CD4-positive, alpha-beta T cell treated with Interleukin-15 for 4 hours (primary cell): ENCODE measurements around the gene CENPT.

Experiments used
- DNase-seq: peaks from one replicate; pipeline ENCODE4 v3.0.0-alpha.2; 2020; ENCODE audit warnings: low spot score

CENPT gene, protein sequence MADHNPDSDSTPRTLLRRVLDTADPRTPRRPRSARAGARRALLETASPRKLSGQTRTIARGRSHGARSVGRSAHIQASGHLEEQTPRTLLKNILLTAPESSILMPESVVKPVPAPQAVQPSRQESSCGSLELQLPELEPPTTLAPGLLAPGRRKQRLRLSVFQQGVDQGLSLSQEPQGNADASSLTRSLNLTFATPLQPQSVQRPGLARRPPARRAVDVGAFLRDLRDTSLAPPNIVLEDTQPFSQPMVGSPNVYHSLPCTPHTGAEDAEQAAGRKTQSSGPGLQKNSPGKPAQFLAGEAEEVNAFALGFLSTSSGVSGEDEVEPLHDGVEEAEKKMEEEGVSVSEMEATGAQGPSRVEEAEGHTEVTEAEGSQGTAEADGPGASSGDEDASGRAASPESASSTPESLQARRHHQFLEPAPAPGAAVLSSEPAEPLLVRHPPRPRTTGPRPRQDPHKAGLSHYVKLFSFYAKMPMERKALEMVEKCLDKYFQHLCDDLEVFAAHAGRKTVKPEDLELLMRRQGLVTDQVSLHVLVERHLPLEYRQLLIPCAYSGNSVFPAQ

DNA sequence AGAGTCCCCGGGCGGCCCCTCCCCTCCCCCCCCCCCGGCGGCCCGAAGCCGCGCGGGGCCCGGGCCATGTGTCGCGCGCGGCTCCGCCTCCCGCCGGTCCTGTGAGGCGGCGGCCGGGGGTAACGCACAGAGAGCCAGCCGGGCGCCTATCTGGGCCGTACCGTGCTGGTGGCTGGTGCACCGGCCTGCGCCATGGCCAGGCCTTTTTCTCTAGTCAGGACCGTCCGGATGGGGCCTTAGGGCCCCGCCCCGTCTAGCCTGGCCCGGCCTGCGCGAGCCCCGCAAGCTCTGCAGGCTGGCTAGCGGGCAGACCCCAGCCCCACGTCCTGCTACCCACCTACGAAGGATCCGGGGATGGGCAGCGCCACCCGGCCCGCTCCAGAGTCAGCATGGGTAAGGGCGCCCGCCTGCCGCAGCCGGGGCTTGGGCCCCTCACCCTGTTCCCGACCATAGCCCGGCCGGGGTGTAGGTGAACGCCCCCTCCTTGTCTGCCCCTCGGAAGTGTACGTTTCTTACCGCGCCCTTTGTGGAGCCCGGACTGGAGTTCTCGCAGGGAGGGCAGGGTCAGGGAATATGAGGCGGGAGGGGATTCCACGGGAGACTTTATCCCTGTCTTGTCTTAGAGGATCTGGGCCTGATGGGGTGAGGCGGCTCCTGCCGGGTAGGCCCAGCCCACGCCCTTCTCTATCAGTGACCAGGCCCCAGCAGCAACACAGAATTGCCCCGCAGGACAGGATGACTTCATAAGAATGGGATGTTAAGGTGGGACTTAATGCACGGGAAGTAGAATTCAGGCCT lies at the start of gene CENPT:
TSS of gene CENPT (minus strand) at position 630 of the 798 bp plus-strand sequence. CDS start 13,834 bp downstream, outside the sequence.
- DNase-seq: peak; percentile 59

DNA sequence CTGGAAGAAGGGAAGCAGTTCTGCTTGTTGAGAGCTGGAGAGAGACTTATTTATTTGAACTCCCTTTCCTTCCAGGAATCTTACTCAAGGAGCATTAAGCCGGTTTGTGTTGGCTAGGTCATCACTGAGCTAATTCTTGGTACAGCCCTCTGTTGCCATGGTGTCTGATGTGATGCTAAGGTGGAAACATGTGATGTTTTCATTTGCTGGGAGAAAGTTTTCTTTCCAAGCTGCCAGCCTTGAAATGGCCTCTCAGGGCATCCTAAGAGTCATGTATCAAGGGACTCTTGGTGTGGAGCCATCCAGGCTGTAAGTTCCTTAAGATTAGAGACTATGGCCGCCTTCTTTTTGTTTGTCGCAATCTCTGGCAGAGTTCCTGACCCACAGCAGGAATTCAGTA lies 49.7 kb upstream of the CENPT start:
- no peak for DNase-seq

DNA sequence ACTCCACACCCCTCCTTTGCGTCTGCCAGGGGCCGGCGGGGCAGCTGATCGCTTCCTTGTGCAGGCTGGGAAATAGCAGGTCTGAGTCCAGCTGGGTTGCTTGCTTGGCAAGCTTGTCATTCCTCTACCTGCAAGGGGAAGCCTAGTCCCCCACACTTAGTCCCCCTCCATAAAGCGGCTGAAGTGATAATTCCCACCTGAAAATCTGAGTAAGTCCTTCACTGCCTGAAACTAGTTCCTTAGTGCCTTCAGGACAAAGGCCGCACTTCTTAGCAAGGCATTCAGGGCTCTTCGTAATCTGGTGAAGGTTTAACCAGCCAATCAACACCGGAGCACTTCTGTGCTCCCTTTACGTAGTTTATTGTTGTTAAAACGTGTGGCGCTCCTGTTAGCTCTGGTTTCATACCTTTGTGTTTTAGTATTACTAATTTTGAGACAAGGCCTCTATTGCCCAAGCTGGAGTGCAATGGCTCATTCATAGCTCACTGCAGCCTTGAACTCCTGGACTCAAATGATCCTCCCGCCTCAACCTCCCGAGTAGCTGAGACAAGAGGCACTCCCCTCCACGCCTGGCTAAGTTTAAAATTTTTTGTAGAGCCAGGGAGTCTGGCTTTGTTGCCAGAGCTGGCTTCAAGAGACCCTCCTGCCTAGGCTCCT lies 46.4 kb upstream of the CENPT start:
- DNase-seq: no peak

DNA sequence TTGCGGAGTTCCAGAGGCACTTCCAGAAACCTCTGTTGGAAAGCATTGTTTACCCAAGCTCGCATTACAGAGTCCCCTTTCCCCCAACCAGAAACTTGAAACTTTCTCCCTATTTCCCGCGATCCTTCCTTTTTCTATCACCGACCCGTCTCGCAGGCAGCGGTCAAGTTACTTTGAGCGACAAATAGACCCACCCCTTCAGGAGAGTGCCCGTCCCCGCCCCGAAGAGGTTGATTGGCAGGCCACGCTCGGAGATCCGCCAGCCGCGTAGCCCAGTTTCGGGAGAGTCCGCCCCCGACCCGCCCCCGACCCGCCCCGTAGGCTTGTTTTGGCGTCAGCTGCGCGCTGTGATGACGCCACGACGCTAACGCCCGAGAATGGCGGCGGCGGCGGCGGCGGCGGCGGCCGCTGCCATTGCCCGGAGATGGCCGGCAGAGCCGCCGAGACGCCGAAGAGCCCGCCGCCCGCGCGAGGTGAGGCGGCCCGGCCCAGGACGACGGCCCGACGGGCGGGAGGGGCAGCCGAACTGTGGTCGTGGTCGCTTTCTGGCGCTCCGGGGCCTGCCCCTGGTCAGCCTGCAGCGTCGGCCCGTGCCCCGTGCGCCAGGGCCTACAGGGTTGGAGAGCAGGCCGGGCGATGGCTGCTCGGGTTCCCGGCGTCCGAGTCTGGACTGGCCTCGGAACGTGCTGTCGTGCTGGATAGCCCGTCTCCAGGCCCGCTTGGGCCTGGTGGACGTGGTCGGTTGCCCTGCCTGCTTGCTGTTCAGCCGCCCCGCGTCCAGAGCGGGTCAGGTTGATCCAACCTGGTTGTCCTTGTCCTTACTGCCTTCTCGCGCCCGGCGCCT lies 45.6 kb upstream of the CENPT start, which contains the start of gene PSKH1:
TSS of gene PSKH1 (plus strand) at position 356 of the 844 bp plus-strand sequence. CDS start 15,496 bp downstream, outside the sequence.
- peak; percentile 92 for DNase-seq

DNA sequence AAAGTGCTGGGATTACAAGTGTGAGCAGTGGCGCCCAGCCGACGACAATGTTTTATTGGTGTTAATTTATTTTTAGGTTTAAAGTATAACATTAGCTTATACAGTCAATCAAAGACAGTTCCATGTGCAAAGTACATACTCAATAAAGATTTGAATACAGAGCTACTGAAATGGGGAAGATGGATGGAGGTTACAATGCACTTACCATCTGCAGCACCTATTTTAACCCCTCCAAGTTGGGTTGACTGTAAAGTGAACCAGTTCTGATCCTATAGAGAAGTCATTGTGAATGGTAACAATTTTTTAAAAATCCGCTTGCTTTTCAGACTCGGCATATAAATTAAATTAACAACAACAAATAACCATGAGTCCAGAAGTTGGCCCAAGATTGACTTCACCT lies 44.9 kb upstream of the CENPT start:
- DNase-seq: no peak

DNA sequence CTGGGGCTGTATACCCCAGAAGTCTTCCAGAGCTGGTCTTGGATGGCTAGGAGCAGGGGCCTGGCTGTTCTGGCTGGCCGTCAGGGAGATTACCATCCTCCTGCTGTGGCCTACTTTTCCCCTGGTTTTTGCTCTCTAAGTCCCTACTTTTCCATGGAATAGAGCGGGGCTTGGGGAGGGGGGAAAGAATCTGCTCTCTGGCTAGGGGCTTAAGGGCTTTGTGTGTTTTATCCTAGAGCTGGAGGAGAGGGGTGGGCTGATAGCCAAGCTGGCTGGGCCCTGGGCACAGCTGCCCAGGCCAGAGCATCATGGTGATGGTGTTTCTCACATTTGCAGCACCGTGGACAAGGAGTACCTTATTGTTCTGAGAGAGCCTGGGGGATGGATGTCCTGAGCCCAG lies 40.8 kb upstream of the CENPT start:
- no peak for DNase-seq

DNA sequence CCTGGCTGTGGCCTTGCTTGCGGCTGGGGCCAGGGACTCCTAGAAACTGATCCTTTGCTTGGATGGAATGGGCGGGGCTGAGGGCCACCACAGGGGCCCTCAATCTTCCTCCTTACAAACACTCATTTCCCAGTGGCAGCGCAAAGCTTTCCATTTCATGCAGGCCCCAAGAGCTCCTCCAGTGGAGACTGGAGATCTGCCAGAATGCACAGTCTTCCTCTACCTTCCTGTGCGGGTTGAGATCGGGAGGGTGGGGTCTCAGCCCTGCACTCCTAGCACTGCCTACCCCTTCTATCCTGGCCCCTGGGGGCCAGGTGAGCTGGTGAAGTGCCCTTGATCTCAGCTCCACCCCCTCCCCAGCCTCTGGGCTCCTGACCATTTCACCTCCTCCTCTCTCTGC lies 38.9 kb upstream of the CENPT start:
- no peak for DNase-seq

DNA sequence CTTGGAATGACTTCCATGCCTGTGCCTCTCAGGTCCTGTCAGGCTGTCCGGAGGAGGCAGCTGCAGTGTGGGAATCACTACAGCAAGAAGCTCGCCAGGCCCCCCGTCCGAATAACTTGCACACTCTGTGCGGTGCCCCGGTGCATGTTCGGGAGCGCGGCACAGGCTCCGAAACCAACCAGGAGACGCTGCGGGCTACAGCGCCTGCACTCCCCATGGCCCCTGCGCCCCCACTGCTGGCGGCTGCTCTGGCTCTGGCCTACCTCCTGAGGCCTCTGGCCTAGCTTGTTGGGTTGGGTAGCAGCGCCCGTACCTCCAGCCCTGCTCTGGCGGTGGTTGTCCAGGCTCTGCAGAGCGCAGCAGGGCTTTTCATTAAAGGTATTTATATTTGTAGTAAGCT lies 38.5 kb upstream of the CENPT start:
- DNase-seq: no peak

DNA sequence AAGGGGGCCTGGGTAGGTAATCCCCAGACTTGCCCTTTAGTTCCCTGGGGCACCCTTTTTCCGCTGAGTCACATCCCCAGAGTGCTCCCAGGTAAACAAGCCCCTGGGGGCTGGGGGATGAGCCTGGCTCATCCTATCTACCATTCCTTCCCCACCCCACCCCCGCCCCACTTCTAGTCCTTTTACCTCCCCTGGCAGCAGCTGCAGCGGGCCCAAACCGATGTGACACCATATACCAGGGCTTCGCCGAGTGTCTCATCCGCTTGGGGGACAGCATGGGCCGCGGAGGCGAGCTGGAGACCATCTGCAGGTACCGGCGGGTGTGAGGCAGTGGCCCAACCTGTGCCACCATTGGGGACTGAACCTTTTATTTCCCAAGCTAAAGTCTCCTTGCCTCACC lies 38.1 kb upstream of the CENPT start:
- no peak for DNase-seq

DNA sequence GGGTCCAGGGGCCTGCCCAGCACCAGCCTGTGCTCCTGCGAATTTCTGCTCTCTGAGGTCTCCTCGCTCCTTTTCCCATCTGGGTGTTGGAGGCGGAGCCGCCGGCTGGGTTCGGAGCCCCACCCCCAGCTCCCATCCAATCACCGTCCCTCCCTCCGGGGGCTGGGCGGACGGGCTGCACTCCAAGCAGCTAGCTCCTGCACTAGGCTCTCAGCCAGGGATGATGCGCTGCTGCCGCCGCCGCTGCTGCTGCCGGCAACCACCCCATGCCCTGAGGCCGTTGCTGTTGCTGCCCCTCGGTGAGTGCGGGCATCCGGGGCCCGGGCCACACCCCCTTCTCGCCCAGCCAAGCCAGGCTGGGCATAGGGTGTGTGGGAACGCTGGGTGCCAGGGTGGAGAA lies 37.2 kb upstream of the CENPT start, which contains the start of gene NRN1L:
TSS of gene NRN1L (plus strand) at position 202 of the 400 bp plus-strand sequence. CDS start at position 221, 19 bp downstream.
- no peak for DNase-seq

DNA sequence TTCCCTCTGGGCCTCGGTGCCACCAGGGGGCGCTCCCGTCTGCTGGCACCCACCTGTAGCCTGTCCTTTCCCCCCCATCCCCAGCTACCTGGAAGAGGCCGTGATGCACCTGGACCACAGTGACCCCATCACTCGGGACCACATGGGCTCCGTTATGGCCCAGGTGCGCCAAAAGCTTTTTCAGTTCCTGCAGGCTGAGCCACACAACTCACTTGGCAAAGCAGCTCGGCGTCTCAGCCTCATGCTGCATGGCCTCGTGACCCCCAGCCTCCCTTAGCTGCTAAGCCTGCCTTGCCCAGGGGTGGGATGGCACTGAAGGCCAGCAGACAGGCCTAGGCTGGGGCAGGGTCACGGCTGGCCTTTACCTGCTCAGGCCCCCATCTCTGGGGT lies 36.4 kb upstream of the CENPT start:
- peak; percentile 70 for DNase-seq

DNA sequence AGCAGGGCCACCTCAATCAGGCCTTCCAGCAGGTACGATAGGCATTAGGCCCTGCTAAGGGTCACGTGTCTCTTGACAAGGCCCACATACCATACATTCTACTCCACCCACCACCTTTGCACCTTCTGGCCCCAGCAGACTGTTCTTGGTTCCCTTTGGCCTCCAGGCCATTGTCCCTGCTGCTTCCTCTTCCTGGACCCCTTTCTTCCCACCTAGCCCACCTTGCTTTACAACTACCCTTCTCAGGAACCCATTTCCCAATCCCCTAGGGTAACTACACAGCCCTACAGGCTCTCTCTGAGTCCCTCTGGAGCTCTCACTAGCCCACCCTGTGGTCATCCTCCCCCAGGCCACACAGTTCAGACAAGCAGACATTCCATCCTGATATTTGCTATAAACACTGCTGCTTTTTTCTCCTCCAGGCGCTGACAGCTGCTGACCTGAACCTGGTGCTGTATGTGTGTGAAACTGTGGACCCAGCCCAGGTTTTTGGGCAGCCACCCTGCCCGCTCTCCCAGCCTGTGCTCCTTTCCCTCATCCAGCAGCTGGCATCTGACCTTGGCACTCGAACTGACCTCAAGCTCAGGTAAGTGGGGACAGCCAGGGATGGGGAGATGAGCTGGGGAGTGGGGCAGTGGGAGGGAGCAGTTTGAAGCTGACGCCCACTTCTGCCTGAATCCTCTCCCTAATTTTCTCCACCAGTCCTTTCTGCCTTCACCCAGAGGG lies 35.8 kb upstream of the CENPT start:
- no peak for DNase-seq

DNA sequence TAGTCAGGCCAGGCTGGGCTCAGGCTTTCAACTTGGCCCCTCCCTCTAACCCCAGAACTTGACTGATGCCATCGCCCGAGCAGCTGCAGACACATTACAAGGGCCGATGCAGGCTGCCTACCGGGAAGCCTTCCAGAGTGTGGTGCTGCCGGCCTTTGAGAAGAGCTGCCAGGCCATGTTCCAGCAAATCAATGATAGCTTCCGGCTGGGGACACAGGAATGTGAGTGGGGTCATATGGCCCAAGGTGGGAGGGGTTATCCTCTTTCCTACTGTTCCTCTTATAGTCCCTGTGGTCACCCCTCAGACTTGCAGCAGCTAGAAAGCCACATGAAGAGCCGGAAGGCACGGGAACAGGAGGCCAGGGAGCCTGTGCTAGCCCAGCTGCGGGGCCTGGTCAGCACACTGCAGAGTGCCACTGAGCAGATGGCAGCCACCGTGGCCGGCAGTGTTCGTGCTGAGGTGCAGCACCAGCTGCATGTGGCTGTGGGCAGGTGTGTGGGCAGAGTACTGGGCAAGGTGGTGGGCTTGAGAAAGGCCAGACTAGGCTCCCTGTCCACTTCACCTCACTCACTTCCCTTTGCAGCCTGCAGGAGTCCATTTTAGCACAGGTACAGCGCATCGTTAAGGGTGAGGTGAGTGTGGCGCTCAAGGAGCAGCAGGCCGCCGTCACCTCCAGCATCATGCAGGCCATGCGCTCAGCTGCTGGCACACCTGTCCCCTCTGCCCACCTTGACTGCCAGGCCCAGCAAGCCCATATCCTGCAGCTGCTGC lies 35.1 kb upstream of the CENPT start:
- DNase-seq: no peak

DNA sequence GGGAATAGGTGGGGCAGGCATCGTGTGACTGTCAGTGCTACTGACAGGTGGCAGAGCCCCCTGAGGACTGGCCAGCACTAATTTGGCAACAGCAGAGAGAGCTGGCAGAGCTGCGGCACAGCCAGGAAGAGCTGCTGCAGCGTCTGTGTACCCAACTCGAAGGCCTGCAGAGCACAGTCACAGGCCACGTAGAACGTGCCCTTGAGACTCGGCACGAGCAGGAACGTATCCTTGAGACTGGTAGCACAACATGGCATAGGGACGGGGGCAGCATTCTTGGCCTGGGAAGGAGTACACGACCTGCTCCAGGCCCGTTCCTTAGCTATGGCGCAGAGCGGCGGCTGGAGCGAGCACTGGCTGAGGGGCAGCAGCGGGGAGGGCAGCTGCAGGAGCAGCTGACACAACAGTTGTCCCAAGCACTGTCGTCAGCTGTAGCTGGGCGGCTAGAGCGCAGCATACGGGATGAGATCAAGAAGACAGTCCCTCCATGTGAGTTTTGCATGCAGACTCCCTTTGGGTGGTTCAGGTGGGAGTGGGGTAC lies 34.2 kb upstream of the CENPT start:
- no peak for DNase-seq

DNA sequence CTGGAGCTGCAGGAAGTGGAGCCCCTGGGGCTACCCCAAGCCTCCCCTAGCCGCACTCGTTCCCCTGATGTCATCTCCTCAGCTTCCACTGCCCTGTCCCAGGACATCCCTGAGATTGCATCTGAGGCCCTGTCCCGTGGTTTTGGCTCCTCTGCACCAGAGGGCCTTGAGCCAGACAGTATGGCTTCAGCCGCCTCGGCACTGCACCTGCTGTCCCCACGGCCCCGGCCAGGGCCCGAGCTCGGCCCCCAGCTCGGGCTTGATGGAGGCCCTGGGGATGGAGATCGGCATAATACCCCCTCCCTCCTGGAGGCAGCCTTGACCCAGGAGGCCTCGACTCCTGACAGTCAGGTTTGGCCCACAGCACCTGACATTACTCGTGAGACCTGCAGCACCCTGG lies 33.1 kb upstream of the CENPT start:
- DNase-seq: no peak

DNA sequence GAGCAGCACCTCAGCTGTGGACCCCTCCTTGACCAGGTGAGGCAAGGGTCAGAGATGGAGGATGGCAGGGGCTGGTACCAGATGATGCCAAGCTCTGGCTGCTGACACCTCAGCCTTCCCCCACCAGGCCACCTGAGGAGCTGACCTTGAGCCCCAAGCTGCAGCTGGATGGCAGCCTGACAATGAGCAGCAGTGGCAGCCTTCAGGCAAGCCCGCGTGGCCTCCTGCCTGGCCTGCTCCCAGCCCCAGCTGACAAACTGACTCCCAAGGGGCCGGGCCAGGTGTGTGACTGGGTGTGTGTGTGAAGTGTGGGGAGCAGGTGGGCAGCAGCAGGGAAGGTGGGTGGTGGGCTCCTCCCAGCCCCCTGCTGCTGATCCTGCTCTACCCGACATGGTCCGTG lies 32.4 kb upstream of the CENPT start:
- no peak for DNase-seq

DNA sequence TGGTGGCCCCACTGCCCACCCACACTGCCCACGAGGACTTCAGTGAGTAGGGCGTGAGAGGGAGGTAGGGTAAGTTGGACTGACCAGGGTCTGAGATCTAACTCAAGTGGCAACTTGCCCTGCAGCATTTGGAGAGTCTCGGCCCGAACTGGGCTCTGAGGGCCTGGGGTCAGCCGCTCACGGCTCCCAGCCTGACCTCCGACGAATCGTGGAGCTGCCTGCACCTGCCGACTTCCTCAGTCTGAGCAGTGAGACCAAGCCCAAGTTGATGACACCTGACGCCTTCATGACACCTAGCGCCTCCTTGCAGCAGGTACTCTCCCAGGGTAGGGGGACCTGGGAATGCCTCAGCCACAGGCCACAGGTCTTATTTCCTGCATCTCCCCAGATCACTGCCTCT lies 32.0 kb upstream of the CENPT start:
- DNase-seq: no peak

DNA sequence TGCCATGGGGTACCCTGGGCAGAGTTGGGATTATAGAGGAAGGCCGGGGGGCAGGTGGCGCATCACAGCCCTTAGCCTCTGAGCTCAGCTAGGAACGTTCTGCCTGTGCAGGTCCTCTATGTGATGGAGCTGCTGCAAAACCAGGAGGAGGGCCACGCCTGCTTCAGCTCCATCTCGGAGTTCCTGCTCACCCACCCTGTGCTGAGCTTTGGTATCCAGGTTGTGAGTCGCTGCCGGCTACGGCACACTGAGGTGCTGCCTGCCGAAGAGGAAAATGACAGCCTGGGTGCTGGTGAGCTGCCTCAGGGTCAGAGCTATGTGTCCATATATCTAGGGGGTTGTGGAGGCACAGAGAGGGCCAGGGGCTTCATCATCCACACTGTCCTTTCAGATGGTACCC lies 31.4 kb upstream of the CENPT start:
- no peak for DNase-seq

DNA sequence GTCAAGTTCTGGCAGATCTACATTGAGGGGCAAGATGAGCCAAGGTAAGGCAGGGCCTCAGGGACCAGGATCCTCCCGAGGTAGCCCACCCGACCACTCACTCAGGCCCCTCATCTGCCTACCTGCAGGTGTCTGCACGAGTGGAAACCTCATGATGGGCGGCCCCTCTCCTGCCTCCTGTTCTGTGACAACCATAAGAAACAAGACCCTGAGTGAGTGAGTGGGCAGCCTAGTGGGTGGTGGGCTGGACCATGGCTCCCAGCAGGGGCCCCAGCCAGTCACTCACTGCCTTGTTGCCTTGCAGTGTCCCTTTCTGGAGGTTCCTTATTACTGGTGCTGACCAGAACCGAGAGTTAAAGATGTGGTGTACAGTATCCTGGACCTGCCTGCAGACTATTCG lies 30.7 kb upstream of the CENPT start:
- DNase-seq: no peak

DNA sequence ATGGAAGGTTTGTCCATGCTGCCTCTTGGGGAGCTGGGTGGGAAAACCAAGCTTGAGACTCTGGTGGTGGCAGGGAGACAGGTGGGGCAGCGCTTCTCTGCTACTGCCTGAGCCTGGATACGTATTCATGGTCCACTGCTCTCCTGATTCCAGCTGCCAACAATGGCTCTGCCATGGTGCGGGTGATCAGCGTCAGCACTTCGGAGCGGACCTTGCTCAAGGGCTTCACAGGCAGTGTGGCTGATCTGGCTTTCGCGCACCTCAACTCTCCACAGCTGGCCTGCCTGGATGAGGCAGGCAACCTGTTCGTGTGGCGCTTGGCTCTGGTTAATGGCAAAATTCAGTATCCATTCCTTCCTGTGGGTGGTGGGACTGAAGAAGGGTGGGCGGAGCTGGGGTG lies 29.6 kb upstream of the CENPT start:
- no peak for DNase-seq
